IgD-negative memory B cell (primary cell): ENCODE results near the gene FBXL2. TPM values are rescaled to one million over a fixed set of nuclear protein-coding genes. Genes with fewer than 3 reads are reported as not detected.
"Not testable (repeated sequence)": the region's sequence is repeated elsewhere in the genome, so short reads cannot be mapped to it uniquely, and the experiment has no call there.

Experiments used
- H3K27ac Mint-ChIP-seq, 3 donors: one replicate each; pipeline ENCODE4 v1.8.0; 2020 to 2022; ENCODE audit warnings: mild to moderate bottlenecking in 3 of 3, mixed read lengths in 3 of 3, moderate library complexity in 1 of 3
- H3K27me3 Mint-ChIP-seq: one replicate; pipeline ENCODE4 v1.8.0; 2021; ENCODE audit warnings: mixed read lengths
- H3K36me3 Mint-ChIP-seq: one replicate; pipeline ENCODE4 v1.8.0; 2020; ENCODE audit warnings: mild to moderate bottlenecking, mixed read lengths
- H3K4me1 Mint-ChIP-seq, 3 donors: one replicate each; pipeline ENCODE4 v1.8.0; 2020 to 2022; ENCODE audit warnings: mixed read lengths in 3 of 3, mild to moderate bottlenecking in 1 of 3
- H3K4me3 Mint-ChIP-seq, 4 donors: one replicate each; pipeline ENCODE4 v1.8.0; 2020 to 2022; ENCODE audit warnings: mild to moderate bottlenecking in 4 of 4, mixed read lengths in 4 of 4, moderate library complexity in 3 of 4
- H3K9me3 Mint-ChIP-seq, 3 donors: one replicate each; pipeline ENCODE4 v1.8.0; 2020 to 2021; ENCODE audit warnings: mixed read lengths in 3 of 3, mild to moderate bottlenecking in 1 of 3
- polyA plus RNA-seq: library from polyadenylated mRNA; unstranded; fragments of 300-500 nt; fragmentation: Illumina TruSeq; gene quantifications from one replicate; pipeline ENCODE4 v1.2.3, GENCODE V29; 2021

The FBXL2 gene
- polyA plus RNA-seq, 1 donor from 2014 or later: not detected

GRCh38 chr3:33386631-33387030 lies 109.4 kb downstream of the FBXL2 start:
- Mint-ChIP-seq H3K27ac (peak overlapping the region in 1 of 3 donors; percentile 67), H3K27me3 (no peaks in the 10 kb centered on the region), H3K36me3 (peaks cover 18% of the 10 kb centered on the region), H3K9me3 (no peaks in the 10 kb centered on the region), H3K4me1 (peaks cover 0 to 5% (median 1%) of the 10 kb centered on the region in 3 donors), H3K4me3 (peak overlapping the region in 1 of 4 donors; percentile 39)

DNA sequence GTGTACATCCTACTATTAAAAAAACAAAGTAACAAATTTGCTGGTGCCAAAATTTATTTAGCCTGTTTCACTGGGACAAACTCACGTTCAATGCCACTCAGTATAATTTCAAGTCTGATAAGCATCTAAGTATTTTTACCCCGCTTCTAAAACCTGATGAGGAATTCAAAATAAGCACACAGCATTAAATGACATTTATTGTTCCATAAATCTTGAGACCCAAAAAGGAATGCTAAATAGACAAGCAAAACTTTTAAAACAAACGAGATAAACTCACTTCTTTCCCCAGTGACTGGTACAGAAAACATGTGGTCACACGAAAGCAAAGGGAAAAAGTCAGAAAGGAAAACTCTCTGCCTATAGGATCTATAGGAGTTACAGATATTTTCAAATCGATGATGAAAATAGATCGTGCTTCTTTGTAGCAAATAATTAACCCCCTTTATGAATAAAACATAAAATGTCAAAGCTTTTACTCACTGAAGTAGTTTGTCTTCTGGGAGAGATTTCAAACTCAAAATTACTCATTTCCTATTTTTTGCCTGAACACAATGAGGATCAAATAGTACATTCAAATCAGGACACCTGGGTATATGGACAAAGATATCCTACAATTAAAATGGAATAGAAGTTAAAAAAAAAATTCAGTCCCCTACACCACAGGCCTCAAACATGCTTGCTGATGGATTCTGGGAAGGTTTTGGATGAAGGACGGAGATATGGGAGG lies 111.3 kb downstream of the FBXL2 start:
- Mint-ChIP-seq H3K27me3 (no peaks in the 10 kb centered on the region), H3K27ac (peak overlapping the region in 1 of 3 donors; percentile 8), H3K4me3 (no peak overlapping the region), H3K9me3 (no peaks in the 10 kb centered on the region), H3K4me1 (peaks cover 1 to 5% (median 3%) of the 10 kb centered on the region in 3 donors), H3K36me3 (peaks cover 20% of the 10 kb centered on the region)

DNA sequence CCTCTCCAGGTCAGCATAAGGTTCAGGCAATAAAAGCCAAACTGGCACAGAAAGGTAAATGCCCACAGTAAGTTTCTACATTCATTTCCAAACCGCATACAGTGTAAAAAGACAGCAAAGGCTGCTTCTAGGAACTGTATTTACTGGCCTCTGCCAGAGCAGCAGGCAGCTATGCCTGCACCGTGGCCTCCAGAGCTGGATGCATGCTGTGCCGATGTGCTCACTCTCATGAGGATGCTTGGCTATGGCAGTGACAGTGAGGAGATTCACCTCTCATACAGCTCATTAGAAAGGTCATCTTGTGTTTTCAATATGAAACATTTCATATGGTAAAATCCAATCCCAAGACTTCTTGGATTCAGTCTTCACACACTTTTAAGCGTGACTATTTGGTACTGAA lies 112.7 kb downstream of the FBXL2 start:
- Mint-ChIP-seq H3K4me1 (peaks cover 0 to 5% (median 3%) of the 10 kb centered on the region in 3 donors), H3K27ac (no peak overlapping the region), H3K27me3 (no peaks in the 10 kb centered on the region), H3K9me3 (no peaks in the 10 kb centered on the region), H3K36me3 (peaks cover 18% of the 10 kb centered on the region), H3K4me3 (no peak overlapping the region)

DNA sequence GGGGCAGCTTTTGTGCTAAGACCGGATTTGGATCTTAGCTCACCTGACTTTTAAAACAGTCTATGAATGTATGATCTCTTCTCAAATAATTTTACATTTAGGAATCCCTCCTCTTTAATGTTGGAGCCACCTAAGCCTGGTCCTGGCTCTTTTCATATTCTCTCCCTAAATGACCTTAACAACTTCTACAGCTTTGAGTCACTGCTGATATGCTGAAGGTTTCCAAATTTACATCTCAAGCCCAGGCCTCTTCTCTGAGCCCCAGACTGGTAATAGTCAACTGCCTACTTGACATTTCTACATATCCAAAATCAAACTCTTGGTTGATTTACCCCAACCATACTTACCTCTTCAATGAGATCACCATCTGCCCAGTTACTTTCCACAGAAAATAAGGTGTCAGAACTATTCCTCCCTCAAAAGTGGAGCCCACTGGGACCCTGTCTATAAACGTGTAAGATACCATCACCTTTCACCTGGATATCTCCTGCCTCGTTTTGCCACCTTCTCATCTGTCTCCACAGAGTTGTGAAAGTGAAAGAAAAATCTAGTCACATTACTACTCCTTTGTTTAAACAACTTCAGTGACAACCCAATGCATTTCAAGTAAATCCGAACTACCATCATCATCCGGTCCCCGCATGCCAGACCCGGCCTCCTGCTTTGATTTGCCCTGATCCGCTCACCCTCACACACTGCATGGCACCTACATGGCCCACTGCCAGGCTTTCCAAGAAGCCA lies 114.2 kb downstream of the FBXL2 start:
- H3K27me3 Mint-ChIP-seq: no peaks in the 10 kb centered on the region
- H3K36me3 Mint-ChIP-seq: peaks cover 15% of the 10 kb centered on the region
- peak overlapping the region; percentile 4 to 40 (median 36) for H3K27ac Mint-ChIP-seq
- peaks cover 0 to 5% (median 3%) of the 10 kb centered on the region in 3 donors for H3K4me1 Mint-ChIP-seq
- no peak overlapping the region for H3K4me3 Mint-ChIP-seq
- no peaks in the 10 kb centered on the region for H3K9me3 Mint-ChIP-seq

- Mint-ChIP-seq H3K27me3 (no peaks in the 10 kb centered on the region), H3K27ac (peak overlapping the region in 2 of 3 donors; percentile 1 to 40), H3K4me3 (no peak overlapping the region), H3K9me3 (no peaks in the 10 kb centered on the region), H3K4me1 (peaks cover 0 to 5% (median 3%) of the 10 kb centered on the region in 3 donors), H3K36me3 (peaks cover 19% of the 10 kb centered on the region)
Observed at GRCh38 chr3:33392144-33392543, 114.9 kb downstream of the FBXL2 start.

GRCh38 chr3:33392703-33393125 lies 115.5 kb downstream of the FBXL2 start:
- H3K36me3 Mint-ChIP-seq: peaks cover 17% of the 10 kb centered on the region
- H3K9me3 Mint-ChIP-seq: no peaks in the 10 kb centered on the region
- peaks cover 0 to 5% (median 3%) of the 10 kb centered on the region in 3 donors for H3K4me1 Mint-ChIP-seq
- H3K4me3 Mint-ChIP-seq: no peak overlapping the region
- H3K27ac Mint-ChIP-seq: peak overlapping the region in 1 of 3 donors; percentile 1
- no peaks in the 10 kb centered on the region for H3K27me3 Mint-ChIP-seq

GRCh38 chr3:33394403-33395054 lies 117.3 kb downstream of the FBXL2 start:
- no peaks in the 10 kb centered on the region for H3K27me3 Mint-ChIP-seq
- H3K27ac Mint-ChIP-seq: no peak overlapping the region
- H3K36me3 Mint-ChIP-seq: peaks cover 17% of the 10 kb centered on the region
- peaks cover 0 to 3% (median 0%) of the 10 kb centered on the region in 3 donors for H3K4me1 Mint-ChIP-seq
- H3K9me3 Mint-ChIP-seq: no peaks in the 10 kb centered on the region
- no peak overlapping the region for H3K4me3 Mint-ChIP-seq

- Mint-ChIP-seq H3K4me1 (peaks cover 0 to 3% (median 0%) of the 10 kb centered on the region in 3 donors), H3K9me3 (no peaks in the 10 kb centered on the region), H3K27me3 (no peaks in the 10 kb centered on the region), H3K36me3 (peaks cover 18% of the 10 kb centered on the region), H3K27ac (no peak overlapping the region), H3K4me3 (no peak overlapping the region)
Observed at GRCh38 chr3:33395900-33396299, 118.7 kb downstream of the FBXL2 start.

GRCh38 chr3:33398410-33398809 lies 121.2 kb downstream of the FBXL2 start:
- Mint-ChIP-seq H3K9me3 (no peaks in the 10 kb centered on the region), H3K4me3 (no peak overlapping the region), H3K36me3 (peaks cover 14% of the 10 kb centered on the region), H3K27ac (no peak overlapping the region), H3K27me3 (no peaks in the 10 kb centered on the region), H3K4me1 (no peaks in the 10 kb centered on the region)

GRCh38 chr3:33401781-33402180 lies 124.5 kb downstream of the FBXL2 start:
- peaks cover 15% of the 10 kb centered on the region for H3K36me3 Mint-ChIP-seq
- no peak overlapping the region for H3K4me3 Mint-ChIP-seq
- no peaks in the 10 kb centered on the region for H3K27me3 Mint-ChIP-seq
- no peak overlapping the region for H3K27ac Mint-ChIP-seq
- no peaks in the 10 kb centered on the region for H3K9me3 Mint-ChIP-seq
- no peaks in the 10 kb centered on the region for H3K4me1 Mint-ChIP-seq

DNA sequence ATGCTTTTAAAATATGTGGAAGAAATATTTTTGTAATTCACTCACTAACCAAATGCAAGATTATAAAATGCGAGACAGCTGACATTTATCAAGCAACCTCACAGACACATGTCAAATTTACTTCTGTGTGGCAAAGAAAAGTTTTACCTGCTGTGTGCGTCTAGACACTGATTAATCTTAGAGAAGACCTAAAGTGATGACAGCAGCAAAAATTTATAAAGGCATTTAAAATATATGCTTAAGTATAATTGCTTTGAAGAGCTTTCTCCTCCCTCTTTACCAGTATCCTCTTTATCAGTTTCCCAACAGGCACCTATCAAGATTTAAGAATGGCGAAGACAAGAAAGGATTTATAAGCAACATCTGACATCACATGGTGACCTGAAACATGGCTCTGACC lies 125.7 kb downstream of the FBXL2 start:
- Mint-ChIP-seq H3K4me3 (no peak overlapping the region), H3K27me3 (no peaks in the 10 kb centered on the region), H3K4me1 (no peaks in the 10 kb centered on the region), H3K9me3 (no peaks in the 10 kb centered on the region), H3K27ac (no peak overlapping the region), H3K36me3 (peaks cover 12% of the 10 kb centered on the region)

- Mint-ChIP-seq H3K27ac (no peak overlapping the region), H3K4me3 (no peak overlapping the region), H3K9me3 (no peaks in the 10 kb centered on the region), H3K4me1 (no peaks in the 10 kb centered on the region), H3K27me3 (no peaks in the 10 kb centered on the region), H3K36me3 (peaks cover 12% of the 10 kb centered on the region)
Observed at GRCh38 chr3:33403756-33404155, 126.5 kb downstream of the FBXL2 start.

DNA sequence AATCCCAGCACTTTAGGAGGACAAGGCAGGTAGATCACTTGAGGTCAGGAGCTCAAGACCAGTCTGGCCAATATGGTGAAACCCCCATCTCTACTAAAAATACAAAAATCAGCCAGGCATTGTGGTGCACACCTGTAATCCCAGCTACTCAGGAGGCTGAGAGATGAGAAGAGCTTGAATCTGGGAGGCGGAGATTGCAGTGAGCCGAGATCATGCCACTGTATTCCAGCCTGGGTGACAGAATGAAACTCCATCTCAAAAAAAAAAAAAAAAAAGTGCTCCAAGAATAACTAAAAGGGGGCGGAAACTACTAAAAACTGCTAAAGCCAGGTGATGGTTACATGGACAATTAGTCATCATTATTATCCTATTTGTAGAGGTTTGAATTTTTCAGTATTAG lies 133.6 kb downstream of the FBXL2 start:
- not testable (repeated sequence) for H3K36me3 Mint-ChIP-seq, H3K4me3 Mint-ChIP-seq, H3K4me1 Mint-ChIP-seq, H3K27ac Mint-ChIP-seq, H3K27me3 Mint-ChIP-seq, H3K9me3 Mint-ChIP-seq

DNA sequence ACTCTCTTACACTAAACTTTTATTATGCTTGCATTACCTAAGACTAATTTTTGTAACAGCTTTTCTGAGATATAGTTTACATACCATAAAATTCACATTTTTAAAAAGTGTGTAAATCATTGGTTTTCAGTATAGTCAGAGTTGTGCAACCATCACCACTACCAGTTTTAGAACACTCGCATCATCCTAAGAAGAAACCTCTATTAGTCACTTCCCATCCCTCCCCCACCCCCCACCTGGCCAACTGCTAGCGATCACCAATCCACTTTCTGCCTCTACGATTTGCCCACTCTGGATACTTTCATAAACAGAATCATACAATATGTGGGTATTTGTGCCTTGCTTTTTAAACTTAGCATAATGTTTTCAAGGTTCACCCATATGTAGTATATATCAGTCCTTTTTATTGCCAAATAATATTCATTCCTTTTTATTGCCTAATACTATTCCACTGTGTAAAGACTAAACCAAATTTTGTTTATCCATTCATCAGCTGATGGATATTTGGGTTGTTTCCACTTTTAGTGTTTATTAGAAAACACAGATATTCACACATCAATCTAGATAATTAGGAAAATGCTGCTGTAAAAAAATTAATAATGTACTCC lies 139.9 kb downstream of the FBXL2 start:
- Mint-ChIP-seq H3K4me3 (no peak overlapping the region), H3K9me3 (no peaks in the 10 kb centered on the region), H3K27ac (no peak overlapping the region), H3K36me3 (peaks cover 16% of the 10 kb centered on the region), H3K4me1 (peaks cover 9 to 16% (median 11%) of the 10 kb centered on the region in 3 donors), H3K27me3 (no peaks in the 10 kb centered on the region)

DNA sequence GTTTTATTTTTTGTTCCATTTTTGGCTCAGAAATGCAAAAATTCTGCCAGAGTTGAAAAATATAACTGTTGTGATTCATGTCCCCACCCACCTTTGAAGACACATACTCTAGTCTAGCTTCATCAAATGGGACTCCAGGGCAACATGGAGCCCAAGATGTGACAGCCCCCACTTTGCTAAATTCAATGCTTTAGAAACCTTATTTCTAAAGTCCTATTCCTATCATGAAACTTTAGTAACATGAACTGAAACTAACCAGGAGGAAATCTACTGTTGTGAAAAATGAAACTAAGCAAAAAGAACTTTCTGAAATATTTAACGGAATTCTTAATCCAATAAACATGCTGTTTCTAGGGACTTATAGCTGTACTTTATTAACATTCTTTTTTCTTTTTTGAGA lies 142.7 kb downstream of the FBXL2 start:
- peak overlapping the region in 3 of 4 donors; percentile 2 to 32 (median 8) for H3K4me3 Mint-ChIP-seq
- no peaks in the 10 kb centered on the region for H3K9me3 Mint-ChIP-seq
- no peaks in the 10 kb centered on the region for H3K27me3 Mint-ChIP-seq
- peaks cover 10% of the 10 kb centered on the region for H3K36me3 Mint-ChIP-seq
- peaks cover 10 to 16% (median 14%) of the 10 kb centered on the region in 3 donors for H3K4me1 Mint-ChIP-seq
- H3K27ac Mint-ChIP-seq: peak overlapping the region in 2 of 3 donors; percentile 46 to 52
